GM23338 (cell line): ENCODE results near the gene PCLO. TPM values are rescaled to one million over a fixed set of nuclear protein-coding genes. Genes with fewer than 3 reads are reported as not detected.

Experiments
- ATAC-seq: fragments of 200-7000 bp; cut with Tn5 transposase; 3 replicates; pipeline ENCODE4 v1.9.1; 2020
- DNase-seq: peaks from one replicate; pipeline ENCODE4 v3.0.0-alpha.2; 2015; ENCODE audit warnings: low spot score
- H2AFZ ChIP-seq: fragments of 200-600 bp; sonication (generic); 2 replicates; pipeline ENCODE4 v1.8.0; 2016; ENCODE audit warnings: antibody characterized with exemption, mild to moderate bottlenecking, moderate library complexity
- H3F3A ChIP-seq: fragments of 200-600 bp; sonication (generic); replicated peaks from 2 replicates; pipeline ENCODE4 v1.8.0; 2017; ENCODE audit warnings: antibody characterized with exemption, mixed run types, low read depth
- H3K27ac ChIP-seq: fragments of 200-600 bp; sonication (generic); 2 replicates; pipeline ENCODE4 v1.6.1; 2016; ENCODE audit warnings: low read depth
- H3K27me3 ChIP-seq: fragments of 200-600 bp; sonication (generic); 2 replicates; pipeline ENCODE4 v1.8.0; 2016; ENCODE audit warnings: mild to moderate bottlenecking, mixed run types, moderate library complexity; ENCODE audit not compliant: insufficient read depth
- H3K36me3 ChIP-seq: fragments of 200-600 bp; sonication (generic); 2 replicates; pipeline ENCODE4 v1.8.0; 2016; ENCODE audit warnings: mild to moderate bottlenecking; ENCODE audit not compliant: insufficient read depth
- H3K4me1 ChIP-seq: fragments of 200-600 bp; sonication (generic); 2 replicates; pipeline ENCODE4 v1.8.0; 2016; ENCODE audit warnings: mild to moderate bottlenecking, moderate library complexity; ENCODE audit not compliant: insufficient read depth
- H3K4me2 ChIP-seq: fragments of 200-600 bp; sonication (generic); 2 replicates; pipeline ENCODE4 v1.7.1; 2017; ENCODE audit warnings: mixed run types
- H3K4me3 ChIP-seq: fragments of 200-600 bp; sonication (generic); 2 replicates; pipeline ENCODE4 v1.6.1; 2016; ENCODE audit warnings: mixed run types
- H3K79me2 ChIP-seq: fragments of 200-600 bp; sonication (generic); replicated peaks from 2 replicates; pipeline ENCODE4 v1.8.0; 2017; ENCODE audit warnings: mild to moderate bottlenecking; ENCODE audit not compliant: insufficient read depth
- H3K9me2 ChIP-seq: fragments of 200-600 bp; sonication (generic); 2 replicates; pipeline ENCODE4 v1.8.0; 2017; ENCODE audit not compliant: insufficient read depth
- H4K20me1 ChIP-seq: fragments of 200-600 bp; sonication (generic); replicated peaks from 2 replicates; pipeline ENCODE4 v1.8.0; 2017; ENCODE audit warnings: mild to moderate bottlenecking; ENCODE audit not compliant: insufficient read depth
- H3K27ac Mint-ChIP-seq: 2 replicates; pipeline ENCODE4 v1.8.0; 2020; ENCODE audit warnings: inconsistent platforms, mild to moderate bottlenecking, moderate library complexity, mixed read lengths
- H3K27me3 Mint-ChIP-seq: 3 replicates; pipeline ENCODE4 v1.8.0; 2022; ENCODE audit warnings: low read depth, mild to moderate bottlenecking, moderate library complexity, mixed read lengths, inconsistent platforms; ENCODE audit not compliant: insufficient read depth, poor library complexity
- H3K36me3 Mint-ChIP-seq: 3 replicates; pipeline ENCODE4 v1.8.0; 2021; ENCODE audit warnings: low read depth, mild to moderate bottlenecking, inconsistent platforms, moderate library complexity, mixed read lengths
- H3K4me1 Mint-ChIP-seq: 3 replicates; pipeline ENCODE4 v1.8.0; 2020; ENCODE audit warnings: mild to moderate bottlenecking, inconsistent platforms, mixed read lengths
- H3K4me3 Mint-ChIP-seq: 3 replicates; pipeline ENCODE4 v1.8.0; 2021; ENCODE audit warnings: moderate library complexity, mild to moderate bottlenecking, inconsistent platforms, mixed read lengths
- H3K9me3 Mint-ChIP-seq: 3 replicates; pipeline ENCODE4 v1.8.0; 2020; ENCODE audit warnings: moderate library complexity, mild to moderate bottlenecking, inconsistent platforms, mixed read lengths
- CREB1 ChIP-seq: fragments of 250-450 bp; sonication (Bioruptor Pico); IDR thresholded peaks from 2 replicates; pipeline ENCODE4 v1.5.0; 2020; ENCODE audit warnings: low read depth, mild to moderate bottlenecking, moderate library complexity
- CTCF ChIP-seq, 2 experiments: fragments of 200-600 bp in 1 of 2; sonication (generic) in 1 of 2; conservative IDR thresholded peaks; 2 replicates each; pipeline versions ENCODE4 v1.5.1 to v1.6.1; 2016 to 2017; ENCODE audit warnings: antibody characterized with exemption in 2 of 2, low read depth in 2 of 2, mild to moderate bottlenecking in 2 of 2, moderate library complexity in 1 of 2
- ETS1 ChIP-seq: IDR thresholded peaks from 2 replicates; pipeline ENCODE4 v1.6.1; 2016; ENCODE audit warnings: antibody characterized with exemption
- EZH2 ChIP-seq: fragments of 200-600 bp; sonication (generic); IDR thresholded peaks from one replicate; pipeline ENCODE4 v1.8.0; 2017; ENCODE audit warnings: antibody characterized with exemption, mild to moderate bottlenecking, low read depth; ENCODE audit not compliant: unreplicated experiment
- EZH2phosphoT487 ChIP-seq: fragments of 200-600 bp; sonication (generic); IDR thresholded peaks from one replicate; pipeline ENCODE4 v1.8.1; 2018; ENCODE audit warnings: antibody characterized with exemption; ENCODE audit not compliant: unreplicated experiment
- JUNB ChIP-seq: IDR thresholded peaks from one replicate; pipeline ENCODE4 v1.6.1; 2016; ENCODE audit warnings: antibody characterized with exemption; ENCODE audit not compliant: unreplicated experiment
- NANOG ChIP-seq: IDR thresholded peaks from 2 replicates; pipeline ENCODE4 v1.6.1; 2016; ENCODE audit warnings: antibody characterized with exemption, borderline replicate concordance
- POLR2AphosphoS5 ChIP-seq: IDR thresholded peaks from 2 replicates; pipeline ENCODE4 v1.6.1; 2016; ENCODE audit warnings: antibody characterized with exemption, low read depth
- REST ChIP-seq: IDR thresholded peaks from one replicate; pipeline ENCODE4 v1.6.1; 2018; ENCODE audit warnings: antibody characterized with exemption; ENCODE audit not compliant: unreplicated experiment
- STAT1 ChIP-seq: IDR thresholded peaks from one replicate; pipeline ENCODE4 v1.6.1; 2016; ENCODE audit warnings: antibody characterized with exemption; ENCODE audit not compliant: unreplicated experiment
- ZNF114 ChIP-seq: fragments of 250-450 bp; sonication (Bioruptor Pico); IDR thresholded peaks from 2 replicates; pipeline ENCODE4 v1.5.0; 2020; ENCODE audit warnings: mild to moderate bottlenecking, moderate library complexity
- ZNF331 ChIP-seq: fragments of 250-450 bp; sonication (Bioruptor Pico); IDR thresholded peaks from 2 replicates; pipeline ENCODE4 v1.5.0; 2020; ENCODE audit warnings: low read depth, mild to moderate bottlenecking, moderate library complexity
- ZNF462 ChIP-seq: fragments of 250-450 bp; sonication (Bioruptor Pico); IDR thresholded peaks from 2 replicates; pipeline ENCODE4 v1.5.0; 2020; ENCODE audit warnings: mild to moderate bottlenecking, moderate library complexity
- polyA plus RNA-seq: library from polyadenylated mRNA; unstranded; fragments of >200 nt; fragmentation: Nextera tagmentation; extraction: Ambion mirVana; gene quantifications from 2 replicates; pipeline ENCODE4 v1.2.1, GENCODE V29; 2016
- total RNA-seq: library from RNA; depleted of rRNA; stranded (reverse); fragments of >200 nt; shearing (Covaris generic); gene quantifications from 2 replicates; pipeline ENCODE4 v1.2.3, GENCODE V29; 2014

The PCLO gene
- total and polyA plus RNA-seq, 2 experiments from 2014 or later = 7.4 to 9.1 TPM

GRCh38 chr7:82925331-82925730, 237.4 kb downstream of the PCLO start:
- Histone ChIP-seq H3F3A (no peaks in the 10 kb centered on the region), H3K79me2 (no peaks in the 10 kb centered on the region), H3K4me1 (no peaks in the 10 kb centered on the region), H3K4me3 (no peak overlapping the region), H3K27ac (no peak overlapping the region), H2AFZ (no peak overlapping the region), H3K4me2 (no peak overlapping the region), H3K27me3 (no peaks in the 10 kb centered on the region), H3K36me3 (no peaks in the 10 kb centered on the region), H4K20me1 (no peaks in the 10 kb centered on the region), H3K9me2 (no peaks in the 10 kb centered on the region)
- Mint-ChIP-seq H3K36me3 (no peaks in the 10 kb centered on the region), H3K27me3 (peaks cover 5% of the 10 kb centered on the region), H3K27ac (no peak overlapping the region), H3K9me3 (no peaks in the 10 kb centered on the region), H3K4me1 (no peaks in the 10 kb centered on the region), H3K4me3 (no peak overlapping the region)
- DNase-seq = no peak
- TF ChIP-seq ETS1 = no peak
- TF ChIP-seq JUNB = no peak
- no peak for TF ChIP-seq POLR2AphosphoS5
- no peak for TF ChIP-seq ZNF462
- TF ChIP-seq STAT1 = no peak
- no peak for TF ChIP-seq ZNF114
- TF ChIP-seq REST = no peak
- no peak for TF ChIP-seq ZNF331 (CRISPR knock-in tag)
- no peak for TF ChIP-seq NANOG
- no peak for TF ChIP-seq EZH2
- no peak for TF ChIP-seq CTCF (conservative IDR thresholded peaks at IDR 0.05; ENCODE audit: low read depth in 2 of 2)
- TF ChIP-seq CREB1 (CRISPR knock-in tag) = no peak
- no peak for TF ChIP-seq EZH2phosphoT487
- no peak for ATAC-seq
